Heart left ventricle (tissue), 16 donors: Measurements from ENCODE around the gene SLC30A10. TPM values are rescaled to one million over a fixed set of nuclear protein-coding genes. Genes with fewer than 3 reads are reported as not detected.

ENCODE experiments used
- ATAC-seq, 4 donors: fragments of 200-7000 bp; cut with Tn5 transposase; one replicate each; pipeline ENCODE4 v1.9.1; 2020 to 2022; ENCODE audit warnings: moderate library complexity in 4 of 4, mild to moderate bottlenecking in 3 of 4, moderate number of reproducible peaks in 1 of 4
- DNase-seq, 5 donors: peaks; one replicate each; pipeline ENCODE4 v3.0.0-alpha.2; 2020
- H3K27ac ChIP-seq, 12 donors: fragments of 200-600 bp; sonication (generic) in 4 of 12; one replicate each; pipeline versions ENCODE4 v1.5.0 to v1.8.0; 2016 to 2022; ENCODE audit warnings: mild to moderate bottlenecking in 2 of 12
- H3K27me3 ChIP-seq, 9 donors: fragments of 200-600 bp; sonication (generic) in 2 of 9; one replicate each; pipeline versions ENCODE4 v1.5.1 to v1.8.0; 2016 to 2022; ENCODE audit warnings: mild to moderate bottlenecking in 3 of 9
- H3K36me3 ChIP-seq, 9 donors: fragments of 200-600 bp; sonication (generic) in 2 of 9; one replicate each; pipeline versions ENCODE4 v1.5.0 to v1.8.0; 2018 to 2022; ENCODE audit warnings: mild to moderate bottlenecking in 2 of 9
- H3K4me1 ChIP-seq, 12 donors: fragments of 200-600 bp; sonication (generic) in 4 of 12; one replicate each; pipeline versions ENCODE4 v1.5.0 to v1.8.0; 2016 to 2022; ENCODE audit warnings: mild to moderate bottlenecking in 3 of 12
- H3K4me3 ChIP-seq, 12 donors: fragments of 200-600 bp; sonication (generic) in 4 of 12; one replicate each; pipeline versions ENCODE4 v1.5.0 to v1.8.0; 2017 to 2022; ENCODE audit warnings: mild to moderate bottlenecking in 9 of 12, moderate library complexity in 4 of 12
- H3K9me3 ChIP-seq, 12 donors: fragments of 200-600 bp; sonication (generic) in 4 of 12; one replicate each; pipeline versions ENCODE4 v1.5.0 to v1.8.0; 2016 to 2022; ENCODE audit warnings: mild to moderate bottlenecking in 1 of 12
- CTCF ChIP-seq, 12 donors: fragments of 200-600 bp; sonication (generic) in 4 of 12; IDR thresholded peaks; one replicate each; pipeline versions ENCODE4 v1.5.0 to v1.8.0; 2018 to 2022; ENCODE audit warnings: antibody characterized with exemption in 12 of 12, mild to moderate bottlenecking in 5 of 12
- POLR2A ChIP-seq, 2 donors: fragments of 450-650 bp; IDR thresholded peaks; one replicate each; pipeline ENCODE4 v1.6.1; 2017; ENCODE audit warnings: antibody characterized with exemption in 2 of 2, mild to moderate bottlenecking in 2 of 2, moderate library complexity in 2 of 2
- WGBS, 4 donors: extraction: QIAGEN DNeasy Blood & Tissue Kit in 2 of 4; methylation state at CpG; one replicate each; pipeline versions ENCODE4 v1.1.5 to v1.1.7; 2013 to 2018; 5-methylcytosine and 5-hydroxymethylcytosine counted together
- intact Hi-C, 10 donors: fragments of 100-400 bp; cut with DNase I; formaldehyde crosslinking; loops; one replicate each; pipeline versions ENCODE4 v1.11.1 to v1.14.2; 2022
- polyA plus RNA-seq, 2 donors: library from polyadenylated mRNA; stranded (reverse); fragments of 200-250 nt; gene quantifications; one replicate each; pipeline ENCODE4 v1.2.3, GENCODE V29; 2013
- total RNA-seq, 9 donors: library from RNA; depleted of rRNA in 2 of 9; stranded (reverse); fragments of >200 nt in 2 of 9; fragmentation: NEBNext Ultra II Directional in 3 of 9; extraction: Animal tissue kit (Norgen Biotek cat#: 25700) in 3 of 9; gene quantifications; one replicate each; pipeline versions ENCODE4 v1.1.0 to v1.2.4, GENCODE V29; 2016 to 2023
- donor health status: ischemic (EF 13 %, LVEDD 7.1; RV severe dilation, severe dysfunction).
- donor health status: healthy with polysubstance abuse.
- donor health status: DM: no; HTN: yes; CAD: no.
- donor health status: DM: no; HTN: no; CAD: no.
- donor health status: ischemic (EF 25% LVEDD 6.9; RV normal size, moderate dysfunction).
- donor health status: ischemic (EF 25% LVEDD 5.7; RV mildly dilated, moderate dysfunction).
- donor health status: healthy.
- donor health status: DM: yes; HTN: yes; CAD: no.
- donor health status: ischemic (EF 35%, LVEDD 5.7; RV mildly dilated, moderate dysfunction).
- donor health status: nonischemic (EF 11% LVEDD 7.7; RV severe dilation, severe dysfunction).
- donor health status: DM: yes; HTN: yes; CAD: no.
- donor health status: PGD.
- donor health status: ischemic (EF 29% LVEDD 5.4; RV normal size, mild dysfunction).
- donor health status: nonischemic (EF 23%, LVEDD 6.1; RV moderate dilation, normal function).

SLC30A10 gene
- total and polyA plus RNA-seq, 11 donors: 0.08 to 0.55 (median 0.16) TPM; not detected in 6

- Histone ChIP-seq H3K4me3 (no peak overlapping the region), H3K27ac (no peak overlapping the region), H3K36me3 (no peaks in the 10 kb centered on the region), H3K4me1 (peaks cover 0 to 12% (median 5%) of the 10 kb centered on the region in 12 donors), H3K9me3 (no peaks in the 10 kb centered on the region), H3K27me3 (peaks cover 4 to 39% (median 12%) of the 10 kb centered on the region in 9 donors)
- TF ChIP-seq CTCF (IDR thresholded peaks at IDR 0.05): no peak
- TF ChIP-seq POLR2A (IDR thresholded peaks at IDR 0.05): no peak
- WGBS, 4 donors: 82 to 92% (median 86%) methylated on average over 4 of the region's 4 CpGs
- intact Hi-C loops: no loop called here
- DNase-seq (no peak), ATAC-seq (no peak)
These were observed 4.0 kb downstream of the SLC30A10 start for GRCh38 chr1:219924342-219924741.

- ATAC-seq: no peak
- 86 to 91% (median 89%) methylated on average over 10 of the region's 10 CpGs for WGBS, 4 donors
These were observed 10.4 kb downstream of the SLC30A10 start for GRCh38 chr1:219917851-219918466.

DNA sequence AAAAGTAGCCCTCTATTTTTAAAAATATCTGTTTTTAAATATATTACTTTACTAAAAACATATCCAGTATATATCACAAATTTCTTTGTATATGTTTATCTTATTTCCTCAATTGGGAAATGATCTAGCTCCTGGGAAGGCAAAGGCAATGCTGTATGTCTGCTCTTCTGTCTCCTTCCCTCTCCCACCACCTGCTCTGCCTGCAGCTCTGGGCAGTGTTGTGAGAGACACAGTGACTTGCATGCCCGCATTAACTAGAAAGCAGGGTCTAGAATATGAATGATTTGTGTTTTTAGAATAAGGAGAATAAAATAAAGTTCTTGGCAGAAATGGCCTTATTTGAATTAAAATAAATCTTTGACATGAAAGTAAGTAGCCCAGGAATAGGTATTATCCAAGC is 11.1 kb downstream of the SLC30A10 start:
- H3K4me3 ChIP-seq: no peak overlapping the region
- DNase-seq: no peak
- H3K4me1 ChIP-seq: no peaks in the 10 kb centered on the region
- WGBS, 4 donors: 83 to 93% (median 91%) methylated on average over 1 of the region's 1 CpG
- H3K36me3 ChIP-seq: no peaks in the 10 kb centered on the region
- TF ChIP-seq CTCF (IDR thresholded peaks at IDR 0.05) (no peak), POLR2A (IDR thresholded peaks at IDR 0.05) (no peak)
- no peaks in the 10 kb centered on the region for H3K27me3 ChIP-seq
- no peak overlapping the region for H3K27ac ChIP-seq
- no peaks in the 10 kb centered on the region for H3K9me3 ChIP-seq
- intact Hi-C loops: no loop called here
- ATAC-seq: no peak

More at GRCh38 chr1:219917851-219918466, 10.4 kb downstream of the SLC30A10 start:
- Histone ChIP-seq H3K36me3 (no peaks in the 10 kb centered on the region), H3K9me3 (no peaks in the 10 kb centered on the region), H3K27ac (no peak overlapping the region), H3K4me3 (no peak overlapping the region), H3K27me3 (no peaks in the 10 kb centered on the region), H3K4me1 (no peaks in the 10 kb centered on the region)
- DNase-seq: no peak
- TF ChIP-seq CTCF (IDR thresholded peaks at IDR 0.05) (no peak), POLR2A (IDR thresholded peaks at IDR 0.05) (no peak)
- intact Hi-C loops: no loop called here

- DNase-seq (no peak), ATAC-seq (no peak)
- Histone ChIP-seq H3K36me3 (no peaks in the 10 kb centered on the region), H3K9me3 (no peaks in the 10 kb centered on the region), H3K27ac (no peak overlapping the region), H3K27me3 (no peaks in the 10 kb centered on the region), H3K4me3 (no peak overlapping the region), H3K4me1 (no peaks in the 10 kb centered on the region)
- intact Hi-C loops: no loop called here
- WGBS, 4 donors: 93 to 98% (median 95%) methylated on average over 1 of the region's 1 CpG
- no peak for TF ChIP-seq POLR2A (IDR thresholded peaks at IDR 0.05)
- no peak for TF ChIP-seq CTCF (IDR thresholded peaks at IDR 0.05)
These were observed 12.1 kb downstream of the SLC30A10 start for GRCh38 chr1:219916257-219916656.
